ENCODE measurements around the gene DCC. TPM values are rescaled to one million over a fixed set of nuclear protein-coding genes. Genes with fewer than 3 reads are reported as not detected.

DCC gene
- total RNA-seq, 4 donors from 2014 or later: 0.13 TPM; not detected in 3

DNA sequence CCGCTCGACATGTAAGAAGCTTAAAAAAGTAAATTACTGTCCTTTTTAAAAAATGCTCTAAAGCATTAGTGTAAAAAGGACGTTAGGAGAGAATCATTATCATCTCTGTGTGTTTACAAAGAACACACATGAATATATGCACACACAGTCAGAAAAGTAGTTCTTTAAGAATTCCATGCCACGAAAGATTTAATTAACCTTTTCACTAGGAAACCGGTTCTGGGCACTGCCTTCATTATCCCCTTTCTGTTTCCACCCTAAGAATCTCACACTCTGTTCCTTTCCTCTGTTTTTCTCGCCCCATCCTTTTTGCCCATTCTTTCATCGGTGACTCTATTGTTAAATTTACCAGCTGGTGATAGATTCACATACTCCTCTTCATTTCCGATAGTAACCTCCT lies 338.6 kb downstream of the DCC start:
- WGBS, 2 donors: 70 to 73% methylated on average over 8 of the region's 8 CpGs
- intact Hi-C loops (cut with DNase I; ENCODE audit: low total_unique reads): no loop called here
- H3K4me3 ChIP-seq (ENCODE audit: low read depth, poor library complexity, severe bottlenecking): no peak overlapping the region
- TF ChIP-seq, protein P1, sequence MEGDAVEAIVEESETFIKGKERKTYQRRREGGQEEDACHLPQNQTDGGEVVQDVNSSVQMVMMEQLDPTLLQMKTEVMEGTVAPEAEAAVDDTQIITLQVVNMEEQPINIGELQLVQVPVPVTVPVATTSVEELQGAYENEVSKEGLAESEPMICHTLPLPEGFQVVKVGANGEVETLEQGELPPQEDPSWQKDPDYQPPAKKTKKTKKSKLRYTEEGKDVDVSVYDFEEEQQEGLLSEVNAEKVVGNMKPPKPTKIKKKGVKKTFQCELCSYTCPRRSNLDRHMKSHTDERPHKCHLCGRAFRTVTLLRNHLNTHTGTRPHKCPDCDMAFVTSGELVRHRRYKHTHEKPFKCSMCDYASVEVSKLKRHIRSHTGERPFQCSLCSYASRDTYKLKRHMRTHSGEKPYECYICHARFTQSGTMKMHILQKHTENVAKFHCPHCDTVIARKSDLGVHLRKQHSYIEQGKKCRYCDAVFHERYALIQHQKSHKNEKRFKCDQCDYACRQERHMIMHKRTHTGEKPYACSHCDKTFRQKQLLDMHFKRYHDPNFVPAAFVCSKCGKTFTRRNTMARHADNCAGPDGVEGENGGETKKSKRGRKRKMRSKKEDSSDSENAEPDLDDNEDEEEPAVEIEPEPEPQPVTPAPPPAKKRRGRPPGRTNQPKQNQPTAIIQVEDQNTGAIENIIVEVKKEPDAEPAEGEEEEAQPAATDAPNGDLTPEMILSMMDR (IDR thresholded peaks at IDR 0.05): no peak
- TF ChIP-seq POLR2A (IDR thresholded peaks at IDR 0.05): no peak
- DNase-seq (ENCODE audit: low spot score in 2 of 2): no peak

DNA sequence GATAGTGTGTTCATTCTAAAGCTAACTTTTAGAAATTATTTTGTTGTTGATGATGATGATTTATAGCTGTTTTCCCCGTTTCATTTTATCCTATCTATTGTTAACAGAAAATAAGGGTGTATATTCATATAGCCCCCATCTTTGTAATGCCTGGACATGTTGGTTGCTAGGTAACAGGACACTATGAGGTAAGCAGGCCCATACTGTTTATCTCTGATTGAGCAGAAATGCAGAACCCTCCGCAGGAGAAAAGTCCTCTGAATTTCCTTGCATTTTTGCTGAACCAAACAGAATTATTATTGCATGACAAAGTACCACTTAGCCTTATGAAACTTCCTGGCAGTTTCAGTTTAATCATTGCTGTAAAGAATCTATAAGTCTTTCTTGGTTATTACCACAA lies 339.4 kb downstream of the DCC start:
- DNase-seq (ENCODE audit: low spot score in 2 of 2): no peak

DNA sequence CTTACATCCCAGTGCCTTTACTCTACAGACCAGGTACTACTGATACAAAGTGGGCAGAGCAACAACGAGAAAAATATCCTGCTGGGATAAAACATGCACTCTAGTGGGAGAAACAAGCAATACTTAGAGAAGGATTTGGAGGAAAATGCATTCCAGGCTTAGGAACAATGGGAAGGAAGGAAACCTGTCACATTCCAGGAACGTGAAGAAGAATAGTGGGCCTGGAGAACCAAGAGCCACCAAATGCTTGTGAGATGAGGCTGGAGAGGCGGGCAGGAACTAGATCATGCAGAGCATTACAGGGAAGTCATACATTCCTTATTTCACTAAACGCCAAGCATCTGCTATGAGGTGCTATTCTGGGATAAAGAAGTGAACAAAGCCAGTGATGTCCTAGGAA lies 342.3 kb downstream of the DCC start:
- TF ChIP-seq POLR2A (IDR thresholded peaks at IDR 0.05): no peak
- TF ChIP-seq, protein P1 (IDR thresholded peaks at IDR 0.05): no peak
- no peak overlapping the region for H3K4me3 ChIP-seq (ENCODE audit: low read depth, poor library complexity, severe bottlenecking)
- WGBS, 2 donors: 37 to 55% methylated on average over 4 of the region's 4 CpGs
- intact Hi-C loops (cut with DNase I; ENCODE audit: low total_unique reads): no loop called here
- no peak for DNase-seq (ENCODE audit: low spot score in 2 of 2)

More for the DNA sequence above, 339.4 kb downstream of the DCC start:
- no peak overlapping the region for H3K4me3 ChIP-seq (ENCODE audit: low read depth, poor library complexity, severe bottlenecking)
- WGBS, 2 donors: 46 to 47% methylated on average over 2 of the region's 2 CpGs
- intact Hi-C loops (cut with DNase I; ENCODE audit: low total_unique reads): no loop called here
- TF ChIP-seq, protein P1 (IDR thresholded peaks at IDR 0.05): no peak
- no peak for TF ChIP-seq POLR2A (IDR thresholded peaks at IDR 0.05)

DNA sequence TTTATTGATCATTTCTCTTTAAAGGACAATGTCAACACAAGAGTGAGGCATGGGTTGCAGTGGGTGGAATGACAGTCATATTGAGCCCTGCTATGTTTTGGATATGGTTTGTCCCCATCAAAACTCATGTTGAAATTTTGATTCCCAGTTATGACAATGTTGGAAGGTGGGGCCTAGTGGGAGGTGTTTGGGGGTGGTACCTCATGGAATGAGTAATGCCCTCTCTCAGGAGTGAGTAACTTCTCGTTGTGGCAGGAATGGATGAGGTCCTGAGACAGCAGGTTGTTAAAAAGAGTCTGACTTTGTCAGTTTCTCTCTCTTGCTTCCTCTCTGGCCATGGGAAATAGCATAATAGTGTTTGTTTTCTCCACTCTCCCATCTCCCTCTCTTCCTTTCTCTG lies 345.3 kb downstream of the DCC start:
- DNase-seq (ENCODE audit: low spot score in 2 of 2): no peak
- TF ChIP-seq, protein P1 (IDR thresholded peaks at IDR 0.05): no peak
- TF ChIP-seq POLR2A (IDR thresholded peaks at IDR 0.05): no peak
- 56 to 63% methylated on average over 1 of the region's 1 CpG for WGBS, 2 donors
- intact Hi-C loops (cut with DNase I; ENCODE audit: low total_unique reads): no loop called here
- no peak overlapping the region for H3K4me3 ChIP-seq (ENCODE audit: low read depth, poor library complexity, severe bottlenecking)

DNA sequence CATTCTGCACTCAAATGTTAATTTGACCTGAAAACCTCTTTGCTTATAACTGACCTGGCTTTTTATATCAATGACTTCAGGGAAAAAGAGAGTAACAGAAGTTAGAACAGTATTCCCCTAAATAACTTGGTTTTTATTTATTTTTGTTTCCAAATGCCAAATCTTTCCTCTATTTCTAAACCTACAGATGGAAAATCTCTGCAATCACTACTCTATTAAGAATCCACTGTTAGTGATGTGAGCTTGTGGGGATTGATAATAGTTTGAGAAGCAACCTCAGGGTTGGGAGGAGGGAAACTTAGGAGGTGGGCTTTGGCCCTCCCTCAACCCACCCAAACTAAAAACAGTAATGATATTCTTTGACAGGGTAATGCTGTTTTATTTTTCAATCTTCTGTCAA lies 351.8 kb downstream of the DCC start:
- TF ChIP-seq, protein P1 (IDR thresholded peaks at IDR 0.05): no peak
- no peak for TF ChIP-seq POLR2A (IDR thresholded peaks at IDR 0.05)
- no peak overlapping the region for H3K4me3 ChIP-seq (ENCODE audit: low read depth, poor library complexity, severe bottlenecking)
- intact Hi-C loops (cut with DNase I; ENCODE audit: low total_unique reads): no loop called here
- no peak for DNase-seq (ENCODE audit: low spot score in 2 of 2)

DNA sequence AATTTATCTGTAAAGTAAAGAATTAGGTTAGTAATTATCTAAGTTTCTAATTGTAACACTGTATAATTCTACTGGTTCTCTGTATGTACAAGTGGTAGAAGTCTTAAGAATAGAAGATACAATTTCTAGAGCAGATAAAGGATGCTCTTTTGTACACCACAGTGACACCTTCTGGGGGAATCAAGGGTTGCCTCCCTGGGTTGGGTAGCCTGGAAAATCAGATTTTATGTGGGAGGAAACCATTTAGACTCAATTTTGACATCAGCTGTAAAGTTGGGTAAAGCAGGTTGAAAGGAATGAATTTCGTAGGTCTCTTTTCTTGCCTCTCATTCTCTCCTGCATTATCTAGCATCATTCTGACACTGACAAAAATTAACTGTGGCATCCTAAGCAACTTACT lies 354.8 kb downstream of the DCC start:
- H3K4me3 ChIP-seq (ENCODE audit: low read depth, poor library complexity, severe bottlenecking): no peak overlapping the region
- 53 to 56% methylated on average over 1 of the region's 1 CpG for WGBS, 2 donors
- no peak for DNase-seq (ENCODE audit: low spot score in 2 of 2)
- TF ChIP-seq POLR2A (IDR thresholded peaks at IDR 0.05): no peak
- TF ChIP-seq, protein P1 (IDR thresholded peaks at IDR 0.05): no peak
- intact Hi-C loops (cut with DNase I; ENCODE audit: low total_unique reads): no loop called here
